Hematopoietic multipotent progenitor cell treated with erythropoietin and hydrocortisone succinate and interleukin-3 and kit ligand, for 8 days (in vitro differentiated cells): ENCODE measurements around the gene ZSCAN4.

Experiments used
- DNase-seq: peaks from one replicate; pipeline ENCODE4 v3.0.0-alpha.2; 2015

Gene ZSCAN4, protein sequence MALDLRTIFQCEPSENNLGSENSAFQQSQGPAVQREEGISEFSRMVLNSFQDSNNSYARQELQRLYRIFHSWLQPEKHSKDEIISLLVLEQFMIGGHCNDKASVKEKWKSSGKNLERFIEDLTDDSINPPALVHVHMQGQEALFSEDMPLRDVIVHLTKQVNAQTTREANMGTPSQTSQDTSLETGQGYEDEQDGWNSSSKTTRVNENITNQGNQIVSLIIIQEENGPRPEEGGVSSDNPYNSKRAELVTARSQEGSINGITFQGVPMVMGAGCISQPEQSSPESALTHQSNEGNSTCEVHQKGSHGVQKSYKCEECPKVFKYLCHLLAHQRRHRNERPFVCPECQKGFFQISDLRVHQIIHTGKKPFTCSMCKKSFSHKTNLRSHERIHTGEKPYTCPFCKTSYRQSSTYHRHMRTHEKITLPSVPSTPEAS

GRCh38 chr19:57668635-57669034, at the start of gene ZSCAN4:
ZSCAN4 (plus strand) TSS chr19:57668935; CDS start chr19:57676146, 7,211 bp downstream.
- no peak for DNase-seq

- DNase-seq = no peak
These were observed 47.9 kb upstream of the ZSCAN4 start for GRCh38 chr19:57620673-57621348.

DNA sequence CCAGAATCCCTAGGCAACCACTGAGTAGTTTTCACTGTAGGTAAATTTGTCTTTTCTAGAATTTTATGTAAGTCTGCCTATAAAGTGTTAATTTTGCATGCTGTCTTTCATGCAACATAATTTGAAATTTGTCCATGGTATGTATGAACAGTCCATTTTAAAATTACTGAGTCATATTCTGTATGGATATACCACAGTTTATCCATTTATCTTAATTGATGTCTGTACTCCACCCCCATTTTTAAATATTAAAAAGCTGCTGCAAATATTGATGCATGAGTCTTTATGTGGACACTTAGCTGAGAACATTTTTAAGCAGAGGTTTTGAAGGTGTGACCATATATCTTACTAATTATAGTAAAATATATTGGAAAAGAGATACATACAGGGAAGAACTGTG, 45.6 kb upstream of the ZSCAN4 start:
- DNase-seq = no peak

DNA sequence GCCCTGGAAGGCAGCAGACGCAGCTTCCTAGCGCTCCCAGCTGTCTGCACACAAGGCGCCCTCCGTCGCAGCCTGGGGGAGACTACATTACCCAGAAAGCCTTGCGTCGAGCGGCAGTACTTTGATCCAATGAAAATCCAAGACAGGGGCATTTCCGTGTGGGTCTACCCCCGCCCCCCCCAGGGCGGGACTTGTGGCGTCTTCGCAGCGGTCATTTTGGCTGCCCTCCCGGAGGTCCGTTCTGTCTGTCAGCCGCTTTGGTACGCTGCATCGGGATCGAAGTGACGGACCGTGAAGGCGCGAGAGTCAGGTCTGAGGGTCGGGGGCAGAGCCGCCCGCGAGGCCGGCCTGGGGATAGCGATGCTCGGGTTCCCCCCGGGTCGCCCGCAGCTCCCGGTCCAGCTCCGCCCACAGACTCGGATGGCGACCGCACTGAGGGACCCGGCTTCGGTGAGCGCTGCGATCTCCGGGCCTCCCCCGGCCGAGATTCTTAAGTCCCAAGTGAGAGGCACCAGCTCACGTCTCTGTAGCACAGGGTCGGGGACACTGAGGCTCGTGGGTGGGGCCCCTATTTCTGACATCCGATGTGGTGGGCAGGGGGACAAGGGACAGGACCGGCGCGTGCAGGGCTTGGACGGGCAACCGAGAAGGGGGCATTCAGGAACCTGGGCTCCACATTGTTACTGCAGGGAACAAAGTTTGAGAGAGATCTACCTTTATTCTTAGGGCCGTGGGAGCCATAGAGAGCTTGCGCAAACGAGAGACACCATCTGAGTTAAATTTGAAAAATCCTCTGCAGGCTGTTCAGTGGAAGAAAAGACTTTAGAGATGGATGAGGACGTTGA, 35.5 kb upstream of the ZSCAN4 start, which contains the start of gene ZNF211:
Gene ZNF211 (plus strand): TSS at position 182 of the 845 bp plus-strand sequence. CDS start 179 bp downstream, at position 361.
- peak; percentile 96 for DNase-seq

GRCh38 chr19:57633832-57634131, 35.0 kb upstream of the ZSCAN4 start:
- DNase-seq = no peak

DNA sequence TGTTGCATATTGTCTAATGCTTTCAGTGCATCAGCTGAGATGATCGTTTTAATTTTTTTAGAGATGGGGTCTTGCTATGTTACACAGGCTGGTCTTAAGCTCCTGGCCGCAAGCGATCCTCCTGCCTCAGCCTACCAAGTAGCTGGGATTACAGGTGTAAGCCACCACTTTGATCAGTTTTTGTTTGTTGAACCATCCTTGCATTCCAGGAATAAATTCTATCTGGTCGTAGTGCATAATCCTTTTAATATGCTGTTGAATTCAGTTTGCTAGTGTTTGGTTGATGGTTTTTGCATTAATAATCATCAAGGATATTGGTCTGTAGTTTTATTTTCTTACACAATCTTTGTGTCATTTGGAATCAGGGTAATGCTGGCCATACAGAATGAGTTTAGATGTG, 31.4 kb upstream of the ZSCAN4 start:
- DNase-seq = no peak

DNA sequence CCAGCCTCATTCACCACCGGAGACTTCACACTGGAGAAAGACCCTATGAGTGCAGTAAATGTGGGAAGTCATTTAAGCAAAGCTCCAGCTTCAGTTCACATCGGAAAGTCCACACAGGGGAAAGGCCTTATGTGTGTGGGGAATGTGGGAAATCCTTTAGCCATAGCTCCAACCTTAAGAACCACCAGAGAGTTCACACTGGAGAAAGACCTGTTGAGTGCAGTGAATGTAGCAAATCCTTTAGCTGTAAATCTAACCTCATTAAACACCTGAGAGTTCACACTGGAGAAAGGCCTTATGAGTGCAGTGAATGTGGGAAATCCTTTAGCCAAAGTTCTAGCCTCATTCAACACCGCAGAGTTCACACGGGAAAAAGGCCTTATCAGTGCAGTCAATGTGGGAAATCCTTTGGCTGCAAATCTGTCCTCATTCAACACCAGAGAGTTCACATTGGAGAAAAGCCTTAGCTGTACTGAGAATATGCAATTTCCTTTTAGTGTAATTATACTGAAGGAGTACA, 27.0 kb upstream of the ZSCAN4 start:
- no peak for DNase-seq

GRCh38 chr19:57642396-57643046, 26.2 kb upstream of the ZSCAN4 start:
- peak; percentile 20 for DNase-seq

GRCh38 chr19:57643734-57644133, 25.0 kb upstream of the ZSCAN4 start:
- DNase-seq = no peak

DNA sequence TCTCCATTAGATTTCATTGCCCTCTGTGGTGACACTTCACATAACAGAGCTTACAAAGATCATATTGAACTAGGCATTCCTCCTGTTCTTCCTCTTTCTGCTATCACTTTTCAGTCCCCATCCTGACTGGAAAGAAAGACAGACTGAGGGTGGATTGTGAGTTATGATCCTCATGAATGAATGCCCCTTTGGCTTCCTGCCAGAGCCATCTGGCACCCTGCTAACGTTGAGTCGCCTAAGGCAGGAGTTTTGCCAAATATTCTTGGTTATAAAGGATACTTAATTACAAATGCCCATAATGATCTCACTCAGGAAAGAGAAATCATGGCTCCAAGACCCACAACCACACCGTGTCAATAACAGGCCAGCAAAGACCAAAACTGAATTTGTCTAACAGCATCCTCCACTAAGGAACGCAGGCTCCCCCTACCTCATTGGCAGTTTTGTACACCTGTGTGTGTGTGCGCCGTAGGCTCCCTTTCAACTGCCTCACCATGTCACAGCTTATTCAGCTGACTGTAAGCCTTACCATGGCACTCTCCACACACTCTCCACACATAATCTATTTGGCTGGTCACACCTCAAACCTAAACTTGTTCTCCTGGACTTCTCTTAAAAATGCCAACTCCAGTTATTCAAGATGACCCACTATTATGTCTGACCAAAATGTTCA, 20.3 kb upstream of the ZSCAN4 start:
- no peak for DNase-seq

DNA sequence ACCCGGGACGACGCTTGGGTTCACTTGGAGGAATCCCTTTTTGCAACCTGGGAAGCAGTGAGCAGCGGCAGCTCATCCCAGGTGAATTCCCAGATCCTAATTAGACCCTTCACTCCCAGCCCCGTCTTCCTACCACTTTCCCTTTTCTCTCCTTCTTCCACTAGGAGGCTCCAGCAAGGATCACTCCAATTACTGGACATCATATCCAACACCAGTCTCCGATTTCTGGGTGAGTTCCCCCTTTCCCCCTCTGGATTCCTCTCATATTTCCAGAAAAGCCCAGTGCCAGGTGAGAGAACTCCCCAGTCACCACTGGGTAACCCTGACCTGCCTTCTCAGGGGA, 17.1 kb upstream of the ZSCAN4 start:
- DNase-seq = no peak

GRCh38 chr19:57653689-57654088, 15.0 kb upstream of the ZSCAN4 start:
- no peak for DNase-seq

DNA sequence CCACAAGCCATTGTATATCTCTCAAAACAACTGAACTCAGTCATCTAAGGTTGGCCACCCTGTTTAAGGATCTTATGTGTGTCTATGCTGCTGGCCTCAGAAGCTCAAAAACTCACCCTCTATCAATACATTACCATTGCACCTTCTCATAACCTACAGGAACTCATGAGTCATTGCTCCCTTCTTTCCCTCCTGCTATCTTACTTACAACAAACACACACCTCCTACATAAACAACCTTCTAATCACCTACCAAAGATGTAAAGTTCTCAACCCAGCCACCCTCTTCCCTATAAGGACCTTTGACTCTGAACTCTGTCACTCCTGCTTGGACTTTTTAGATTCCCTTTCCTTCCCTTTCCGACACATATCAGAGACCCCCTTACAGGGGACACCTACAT, 13.3 kb upstream of the ZSCAN4 start:
- no peak for DNase-seq

- DNase-seq = no peak
These were observed 12.4 kb upstream of the ZSCAN4 start for GRCh38 chr19:57656346-57656745.

GRCh38 chr19:57664269-57665127, 4.2 kb upstream of the ZSCAN4 start:
- peak; percentile 32 for DNase-seq

- DNase-seq = no peak
These were observed 3.4 kb upstream of the ZSCAN4 start for GRCh38 chr19:57665261-57665806.

GRCh38 chr19:57667228-57667627, 1.5 kb upstream of the ZSCAN4 start:
- no peak for DNase-seq

DNA sequence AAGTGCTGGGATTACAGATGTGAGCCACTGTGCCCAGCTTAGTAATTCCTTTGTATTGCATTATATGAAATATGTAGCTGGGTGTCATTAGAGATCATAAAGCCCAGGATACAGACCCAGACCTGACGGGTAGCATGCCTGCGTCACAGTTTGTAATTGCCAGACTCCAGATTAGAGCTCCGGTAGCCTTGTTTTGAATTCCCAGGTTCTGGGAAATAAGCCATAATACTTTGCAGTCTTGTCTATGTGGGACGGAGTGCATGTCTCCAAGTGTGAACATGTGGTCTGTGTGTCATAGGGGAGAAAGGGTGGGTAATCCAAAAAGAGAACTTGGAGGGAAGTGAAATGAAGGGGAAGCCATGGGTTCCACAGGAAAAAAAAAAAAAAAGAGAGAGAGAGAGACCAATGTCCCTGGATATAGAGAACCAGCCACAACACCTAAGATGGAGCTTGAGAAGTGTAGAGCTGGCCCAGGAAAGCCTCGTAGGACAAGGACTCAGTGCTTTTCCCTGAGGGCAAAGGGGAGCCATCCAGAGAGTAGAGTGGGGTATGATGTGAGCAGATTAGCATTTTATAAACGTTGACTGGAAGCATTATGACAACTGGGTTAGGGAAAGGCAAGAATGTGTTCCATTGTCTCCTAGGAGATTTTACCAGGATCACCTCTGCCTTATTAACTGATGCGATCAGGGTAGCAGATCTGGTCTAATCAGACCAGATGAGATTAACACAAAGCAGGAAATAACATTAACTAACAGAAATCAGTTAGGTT, 2.6 kb downstream of the ZSCAN4 start:
- DNase-seq = no peak

DNA sequence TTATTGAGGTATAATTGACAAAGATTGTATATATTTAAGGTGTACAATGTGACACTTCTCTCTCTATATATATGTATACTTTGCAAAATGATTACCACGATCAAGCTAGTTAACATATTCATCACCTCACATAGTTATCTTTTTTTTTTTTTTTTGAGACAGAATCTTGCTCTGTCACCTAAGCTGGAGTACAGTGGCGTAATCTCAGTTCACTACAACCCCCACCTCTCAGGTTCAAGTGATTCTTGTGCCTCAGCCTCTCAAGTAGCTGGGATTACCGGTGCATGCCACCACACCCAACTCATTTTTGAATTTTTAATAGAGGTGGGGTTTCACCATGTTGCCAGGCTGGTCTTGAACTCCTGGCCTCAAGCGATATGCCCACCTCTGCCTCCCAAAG, 3.7 kb downstream of the ZSCAN4 start:
- no peak for DNase-seq

DNA sequence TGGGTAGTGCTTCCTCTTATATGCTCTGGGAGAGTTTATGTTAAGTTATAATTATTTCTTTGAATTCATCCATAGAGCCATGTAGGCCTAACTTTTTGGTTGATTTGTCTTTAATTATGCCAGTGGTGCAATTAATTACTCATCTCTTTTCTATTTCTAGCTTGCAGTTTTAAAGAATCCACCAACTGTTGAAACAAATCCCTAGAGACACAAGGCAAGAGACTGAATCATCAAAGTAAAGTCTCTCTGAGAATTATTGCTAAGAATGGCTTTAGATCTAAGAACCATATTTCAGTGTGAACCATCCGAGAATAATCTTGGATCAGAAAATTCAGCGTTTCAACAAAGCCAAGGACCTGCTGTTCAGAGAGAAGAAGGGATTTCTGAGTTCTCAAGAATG, 7.1 kb downstream of the ZSCAN4 start:
- no peak for DNase-seq
